GM12891 (cell line): ENCODE measurements around the gene EPB41L1.

Experiments
- PAX5 ChIP-seq: IDR thresholded peaks from 2 replicates; pipeline ENCODE4 v1.6.1; 2011; ENCODE audit warnings: low read length, moderate library complexity, mild to moderate bottlenecking; ENCODE audit not compliant: insufficient read depth, severe bottlenecking
- POLR2A ChIP-seq: IDR thresholded peaks from 2 replicates; pipeline ENCODE4 v1.6.1; 2011; ENCODE audit warnings: low read depth, low read length, control low read depth
- POLR2AphosphoS5 ChIP-seq: IDR thresholded peaks from 2 replicates; pipeline ENCODE4 v1.6.1; 2011; ENCODE audit warnings: low read depth, low read length, control low read depth
- POU2F2 ChIP-seq: IDR thresholded peaks from 2 replicates; pipeline ENCODE4 v1.6.1; 2011; ENCODE audit warnings: low read depth, mild to moderate bottlenecking, control low read depth, low read length, moderate library complexity
- SPI1 ChIP-seq: IDR thresholded peaks from 2 replicates; pipeline ENCODE4 v1.6.1; 2011; ENCODE audit warnings: low read depth, low read length, control low read depth
- TAF1 ChIP-seq: IDR thresholded peaks from 2 replicates; pipeline ENCODE4 v1.6.1; 2011; ENCODE audit warnings: low read depth, low read length, control low read depth

GRCh38 chr20:36254076-36254475, 99.5 kb downstream of the EPB41L1 start:
- TF ChIP-seq PAX5 (no peak), POLR2A (no peak), TAF1 (no peak), POLR2AphosphoS5 (no peak), SPI1 (no peak), POU2F2 (no peak)
